NCI-H146 (cell line): ENCODE measurements around the gene FANCC.

Experiments
- DNase-seq: peaks from one replicate; lab custom pipeline; 2025; lab: John Stamatoyannopoulos, UW

FANCC gene

GRCh38 chr9:95190413-95190812 lies 127.1 kb downstream of the FANCC start:
- no peak for DNase-seq

GRCh38 chr9:95189251-95190098 lies 128.0 kb downstream of the FANCC start:
- no peak for DNase-seq

GRCh38 chr9:95188459-95188858 lies 129.1 kb downstream of the FANCC start:
- no peak for DNase-seq

GRCh38 chr9:95185956-95186355 lies 131.6 kb downstream of the FANCC start:
- no peak for DNase-seq

- DNase-seq: no peak
Observed at GRCh38 chr9:95182854-95183563, 134.5 kb downstream of the FANCC start.

GRCh38 chr9:95181835-95182234 lies 135.7 kb downstream of the FANCC start:
- DNase-seq: no peak

- no peak for DNase-seq
Observed at GRCh38 chr9:95181226-95181818, 136.2 kb downstream of the FANCC start.

GRCh38 chr9:95177617-95178016 lies 139.9 kb downstream of the FANCC start:
- no peak for DNase-seq

GRCh38 chr9:95176755-95177319 lies 140.7 kb downstream of the FANCC start:
- DNase-seq: no peak

GRCh38 chr9:95175523-95175922 lies 142.0 kb downstream of the FANCC start:
- DNase-seq: peak; percentile 77

GRCh38 chr9:95174038-95174437 lies 143.5 kb downstream of the FANCC start:
- no peak for DNase-seq

- DNase-seq: no peak
Observed at GRCh38 chr9:95171596-95171995, 145.9 kb downstream of the FANCC start.

GRCh38 chr9:95171001-95171400 lies 146.5 kb downstream of the FANCC start:
- peak; percentile 50 for DNase-seq

GRCh38 chr9:95167998-95168397 lies 149.5 kb downstream of the FANCC start:
- peak; percentile 33 for DNase-seq

GRCh38 chr9:95165004-95165403 lies 152.5 kb downstream of the FANCC start:
- DNase-seq: no peak

GRCh38 chr9:95157481-95158151 lies 159.9 kb downstream of the FANCC start:
- no peak for DNase-seq

- no peak for DNase-seq
Observed at GRCh38 chr9:95156074-95156473, 161.4 kb downstream of the FANCC start.

GRCh38 chr9:95155220-95155619 lies 162.3 kb downstream of the FANCC start:
- DNase-seq: no peak

- no peak for DNase-seq
Observed at GRCh38 chr9:95150903-95151302, 166.6 kb downstream of the FANCC start.

GRCh38 chr9:95148208-95148520 lies 169.3 kb downstream of the FANCC start:
- no peak for DNase-seq

- no peak for DNase-seq
Observed at GRCh38 chr9:95147452-95148207, 169.9 kb downstream of the FANCC start.
